ENCODE measurements around the gene NIPAL4. TPM values are rescaled to one million over a fixed set of nuclear protein-coding genes. Genes with fewer than 3 reads are reported as not detected.
"Not testable (repeated sequence)": the region's sequence is repeated elsewhere in the genome, so short reads cannot be mapped to it uniquely, and the experiment has no call there.

Gene NIPAL4
- total and polyA plus RNA-seq, 7 donors, result 0.03 to 0.50 (median 0.34) TPM

- DNase-seq, result no peak
- TF ChIP-seq CTCF (IDR thresholded peaks at IDR 0.05), result no peak
- ATAC-seq, result no peak
- no peak overlapping the region for H3K27ac ChIP-seq
- H3K27me3 ChIP-seq (ENCODE audit: insufficient read depth in 3 of 3, low read length in 2 of 3), result no peaks in the 10 kb centered on the region
- peaks cover 0 to 21% of the 10 kb centered on the region in 2 donors for H3K36me3 ChIP-seq (ENCODE audit: insufficient read depth in 1 of 2, low read depth in 1 of 2)
- intact Hi-C loops (cut with DNase I), result loop anchor here in 1 of 2 donors (5.0 kb wide), 1 partner anchor 113 kb away; no protein-coding TSS in a partner anchor
- no peaks in the 10 kb centered on the region for H3K9me3 ChIP-seq
- 63 to 71% (median 63%) methylated on average over 15 of the region's 15 CpGs for WGBS, 3 donors
- H3K4me1 ChIP-seq, result no peaks in the 10 kb centered on the region
- no peak overlapping the region for H3K4me3 ChIP-seq
Measured at GRCh38 chr5:157479612-157480510, 19.8 kb downstream of the NIPAL4 start.

- TF ChIP-seq CTCF (IDR thresholded peaks at IDR 0.05), result no peak
- Histone ChIP-seq H3K36me3 (ENCODE audit: insufficient read depth in 1 of 2, low read depth in 1 of 2) (peaks cover 0 to 22% of the 10 kb centered on the region in 2 donors), H3K27ac (no peak overlapping the region), H3K9me3 (no peaks in the 10 kb centered on the region), H3K4me1 (no peaks in the 10 kb centered on the region), H3K4me3 (no peak overlapping the region), H3K27me3 (ENCODE audit: insufficient read depth in 3 of 3, low read length in 2 of 3) (no peaks in the 10 kb centered on the region)
- 61 to 80% (median 69%) methylated on average over 4 of the region's 4 CpGs for WGBS, 3 donors
- no peak for DNase-seq
- intact Hi-C loops (cut with DNase I), result no loop called here
- ATAC-seq, result no peak
Measured at GRCh38 chr5:157481265-157481664, 21.3 kb downstream of the NIPAL4 start.

- Histone ChIP-seq H3K4me1 (no peaks in the 10 kb centered on the region), H3K4me3 (no peak overlapping the region), H3K36me3 (ENCODE audit: insufficient read depth in 1 of 2, low read depth in 1 of 2) (peaks cover 0 to 25% of the 10 kb centered on the region in 2 donors), H3K27me3 (ENCODE audit: insufficient read depth in 3 of 3, low read length in 2 of 3) (no peaks in the 10 kb centered on the region), H3K9me3 (no peaks in the 10 kb centered on the region), H3K27ac (no peak overlapping the region)
- no peak for TF ChIP-seq CTCF (IDR thresholded peaks at IDR 0.05)
- WGBS, 3 donors, result 95 to 98% (median 96%) methylated on average over 7 of the region's 7 CpGs
- ATAC-seq (no peak), DNase-seq (no peak)
- intact Hi-C loops (cut with DNase I), result no loop called here
Measured at GRCh38 chr5:157481666-157482065, 21.7 kb downstream of the NIPAL4 start.

- H3K9me3 ChIP-seq; H3K4me1 ChIP-seq; H3K4me3 ChIP-seq; DNase-seq; ATAC-seq; H3K27me3 ChIP-seq (ENCODE audit: insufficient read depth in 3 of 3, low read length in 2 of 3); H3K27ac ChIP-seq; intact Hi-C loops (cut with DNase I): not testable (repeated sequence)
- H3K36me3 ChIP-seq (ENCODE audit: insufficient read depth in 1 of 2, low read depth in 1 of 2), result peaks cover 0 to 34% of the 10 kb centered on the region in 2 donors
- WGBS, 3 donors, result 73 to 98% (median 80%) methylated on average over 2 of the region's 2 CpGs
Measured at GRCh38 chr5:157482702-157483101, 22.7 kb downstream of the NIPAL4 start.

- H3K4me1 ChIP-seq, result no peaks in the 10 kb centered on the region
- H3K36me3 ChIP-seq (ENCODE audit: insufficient read depth in 1 of 2, low read depth in 1 of 2), result peaks cover 4 to 50% of the 10 kb centered on the region in 2 donors
- no peaks in the 10 kb centered on the region for H3K27me3 ChIP-seq (ENCODE audit: insufficient read depth in 3 of 3, low read length in 2 of 3)
- TF ChIP-seq CTCF (IDR thresholded peaks at IDR 0.05), result no peak
- H3K9me3 ChIP-seq, result no peaks in the 10 kb centered on the region
- intact Hi-C loops (cut with DNase I), result no loop called here
- ATAC-seq (peak in 3 of 4 donors; percentile 53 to 80 (median 70)), DNase-seq (peak; percentile 46 to 79)
- WGBS, 3 donors, result 61 to 64% (median 63%) methylated on average over 5 of the region's 5 CpGs
- no peak overlapping the region for H3K27ac ChIP-seq
- no peak overlapping the region for H3K4me3 ChIP-seq
Measured at GRCh38 chr5:157484768-157485167, 24.8 kb downstream of the NIPAL4 start.

All from psoas muscle (tissue), 8 donors.